HG03520 (cell line): ENCODE data around the gene PRCD.

ENCODE experiments used
- ATAC-seq: cut with Tn5 transposase; IDR thresholded peaks from one replicate; pipeline ENCODE4 v1.9.1; 2021; ENCODE audit warnings: mild to moderate bottlenecking, moderate library complexity; ENCODE audit not compliant: unreplicated experiment

The PRCD gene, protein sequence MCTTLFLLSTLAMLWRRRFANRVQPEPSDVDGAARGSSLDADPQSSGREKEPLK

GRCh38 chr17:76539631-76540271 is at the start of gene PRCD:
Gene PRCD (plus strand): TSS chr17:76540044. CDS start chr17:76540142, 98 bp downstream.
- ATAC-seq, result no peak

DNA sequence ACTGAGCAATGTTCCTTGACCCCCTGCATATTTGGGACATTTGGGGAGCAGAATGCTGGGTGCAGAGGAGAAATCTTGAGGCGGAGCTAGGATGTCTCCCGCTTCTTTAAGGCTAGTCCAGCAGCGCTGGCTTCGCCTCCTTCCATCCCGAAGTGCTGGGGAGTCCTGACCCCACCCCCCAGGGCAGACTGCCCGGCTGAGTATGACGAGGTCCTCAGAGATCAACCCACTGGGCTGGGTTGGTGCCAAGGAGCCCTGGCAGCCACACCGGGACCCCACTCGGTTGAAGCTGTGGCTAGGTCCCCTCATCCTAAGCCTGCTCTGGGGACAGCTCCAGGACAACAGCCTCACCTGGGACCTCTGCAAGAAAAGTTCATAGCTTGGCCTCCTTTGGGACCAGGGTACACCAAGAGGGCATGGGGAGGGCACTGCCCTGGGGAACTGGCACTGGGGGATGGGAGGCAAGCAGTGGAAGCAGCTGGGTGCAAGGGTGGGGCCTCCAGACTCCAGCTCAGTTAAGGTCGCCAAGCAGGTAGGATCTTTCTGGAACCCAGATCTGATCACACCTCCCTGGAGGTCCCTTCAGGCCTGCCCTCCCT is 49.6 kb upstream of the PRCD start:
- ATAC-seq, result no peak

DNA sequence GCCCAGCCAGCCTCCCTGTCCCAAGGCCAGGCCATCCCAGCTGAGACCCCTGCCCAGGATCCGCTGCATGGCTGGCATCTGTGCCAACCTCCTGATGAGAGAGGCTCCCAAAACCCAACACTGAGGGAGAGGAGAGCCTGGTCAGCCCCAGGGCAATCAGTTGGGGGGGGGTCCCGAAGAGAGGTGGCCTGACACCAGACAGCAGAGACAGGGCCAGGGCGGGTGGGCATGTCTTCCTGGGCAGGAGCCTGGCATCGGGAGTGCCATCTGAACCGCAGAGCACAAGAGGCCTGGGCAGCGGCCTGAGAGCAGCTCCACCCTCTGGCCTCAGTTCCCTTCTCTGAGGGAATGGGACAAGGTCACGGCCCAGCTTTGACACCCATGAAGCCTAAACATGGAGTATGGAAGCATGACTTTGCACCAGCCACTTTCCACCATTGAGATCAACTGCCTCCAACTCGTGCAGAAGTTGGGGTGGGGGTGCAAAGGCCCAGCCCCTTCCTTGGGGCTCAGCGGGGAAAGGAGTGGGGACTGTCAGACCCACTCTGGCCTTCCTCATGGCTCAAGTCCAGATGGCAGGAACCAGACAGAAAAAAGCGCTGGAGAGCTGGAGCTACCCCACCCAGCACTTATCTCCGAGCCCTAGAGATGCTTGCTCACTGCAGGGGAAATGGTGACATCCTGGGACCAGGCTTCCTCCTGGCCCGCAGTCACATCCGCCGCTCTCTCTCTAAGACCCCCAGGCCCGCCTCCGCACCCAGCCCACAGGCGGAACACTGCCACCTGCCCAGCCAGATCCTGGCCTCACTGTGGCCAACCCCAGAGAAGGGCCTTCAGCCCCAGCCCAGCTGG is 48.3 kb upstream of the PRCD start:
- ATAC-seq, result no peak

- ATAC-seq, result peak; percentile 27
Observed at GRCh38 chr17:76492123-76492988, 47.5 kb upstream of the PRCD start.

DNA sequence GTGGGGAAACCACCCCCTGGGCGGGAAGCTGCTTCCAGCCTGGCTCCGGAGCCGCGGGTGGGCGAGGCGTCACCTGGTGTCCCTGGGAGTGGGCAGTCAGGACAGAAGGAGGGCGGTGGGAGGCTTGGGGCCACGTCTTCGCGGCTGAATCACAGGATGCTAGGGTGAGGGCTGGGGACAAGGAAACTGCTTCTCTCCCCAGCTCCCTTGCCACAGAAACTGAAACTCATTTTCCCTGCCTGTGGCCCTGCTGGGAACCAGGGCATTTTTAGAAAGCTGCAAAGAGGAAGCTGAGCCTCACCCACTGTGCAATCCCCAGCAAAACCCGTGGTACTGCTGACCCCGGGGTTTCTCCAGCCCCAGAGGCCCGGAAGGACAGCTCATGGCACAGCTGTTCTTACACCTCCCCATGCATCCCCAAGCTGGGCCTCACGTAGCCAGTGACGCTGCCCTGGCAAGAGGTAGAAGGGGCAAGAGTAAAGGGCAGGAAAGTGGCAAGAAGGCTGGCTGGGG is 46.8 kb upstream of the PRCD start:
- ATAC-seq, result peak; percentile 36

DNA sequence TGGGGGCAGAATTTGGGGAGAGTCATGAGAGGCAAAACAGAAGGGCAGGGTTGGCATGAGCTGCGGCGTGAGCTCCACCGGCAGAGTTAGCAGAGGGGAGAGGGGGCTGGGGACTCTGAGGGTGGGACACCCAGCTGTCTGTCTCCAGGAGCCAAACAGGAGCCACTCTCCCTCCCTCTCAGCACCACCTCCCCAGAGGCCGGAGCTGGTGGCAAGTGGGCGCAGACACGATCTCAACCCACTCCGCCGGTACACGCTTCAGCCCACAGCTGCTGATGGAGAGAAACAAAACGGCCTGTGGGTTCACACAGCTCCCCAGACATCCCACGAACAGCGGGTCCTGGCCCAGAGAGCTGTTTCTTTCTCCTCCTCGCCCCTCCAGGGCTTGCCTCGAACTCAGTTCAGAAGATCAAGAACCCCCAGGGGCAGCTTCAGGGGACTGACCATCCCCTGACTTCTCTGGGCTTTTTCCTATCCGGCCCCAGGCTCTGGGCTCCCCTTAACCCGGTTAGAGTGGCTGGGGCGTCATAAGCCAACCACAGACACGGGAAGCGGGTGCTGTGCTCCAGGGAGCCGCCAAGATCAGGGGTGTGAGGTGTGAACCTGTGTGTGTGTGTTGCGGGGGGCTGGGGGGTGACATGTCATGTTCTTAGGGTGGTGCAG is 46.2 kb upstream of the PRCD start:
- no peak for ATAC-seq

GRCh38 chr17:76495663-76496400 is 44.0 kb upstream of the PRCD start:
- ATAC-seq, result no peak

- ATAC-seq, result no peak
Observed at GRCh38 chr17:76496464-76496863, 43.4 kb upstream of the PRCD start.

DNA sequence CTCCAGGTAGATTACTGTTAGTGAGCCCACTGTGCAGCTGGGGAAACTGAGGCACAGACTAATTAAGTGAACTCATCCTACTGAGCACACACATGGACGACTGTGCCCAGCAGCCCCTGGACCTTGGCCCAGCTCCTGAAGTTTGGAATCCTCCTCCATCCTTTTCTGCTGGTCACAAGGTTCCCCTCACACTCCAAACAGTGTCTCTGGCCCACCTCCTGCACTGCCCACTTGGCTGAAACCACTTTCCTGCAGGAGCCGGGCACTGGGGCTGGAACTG is 42.2 kb upstream of the PRCD start:
- ATAC-seq, result no peak

GRCh38 chr17:76497979-76498875 is 41.6 kb upstream of the PRCD start:
- no peak for ATAC-seq

GRCh38 chr17:76498876-76499251 is 41.0 kb upstream of the PRCD start:
- ATAC-seq, result no peak

DNA sequence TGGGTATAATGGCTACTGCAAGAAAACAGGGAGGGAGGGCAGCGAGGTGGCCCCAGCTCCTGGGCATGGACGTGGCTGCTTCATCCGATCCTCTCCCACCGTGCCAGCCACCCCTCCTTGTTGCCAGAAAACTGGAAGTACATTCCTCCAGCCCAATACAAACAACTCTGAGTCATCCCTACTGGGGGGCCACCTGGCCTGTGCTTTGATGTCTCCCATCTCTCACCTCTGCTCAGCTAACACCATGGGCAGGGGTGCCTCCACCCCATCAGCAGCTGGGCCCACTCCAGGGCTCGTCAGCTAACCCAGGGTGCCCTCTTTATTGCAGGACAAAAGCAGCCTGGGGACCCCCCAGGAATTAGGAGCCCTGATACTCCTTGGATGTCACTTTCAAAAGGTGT is 40.6 kb upstream of the PRCD start:
- no peak for ATAC-seq

GRCh38 chr17:76500074-76500746 is 39.6 kb upstream of the PRCD start:
- ATAC-seq, result no peak

- peak; percentile 13 for ATAC-seq
Observed at GRCh38 chr17:76500747-76501017, 39.2 kb upstream of the PRCD start.

DNA sequence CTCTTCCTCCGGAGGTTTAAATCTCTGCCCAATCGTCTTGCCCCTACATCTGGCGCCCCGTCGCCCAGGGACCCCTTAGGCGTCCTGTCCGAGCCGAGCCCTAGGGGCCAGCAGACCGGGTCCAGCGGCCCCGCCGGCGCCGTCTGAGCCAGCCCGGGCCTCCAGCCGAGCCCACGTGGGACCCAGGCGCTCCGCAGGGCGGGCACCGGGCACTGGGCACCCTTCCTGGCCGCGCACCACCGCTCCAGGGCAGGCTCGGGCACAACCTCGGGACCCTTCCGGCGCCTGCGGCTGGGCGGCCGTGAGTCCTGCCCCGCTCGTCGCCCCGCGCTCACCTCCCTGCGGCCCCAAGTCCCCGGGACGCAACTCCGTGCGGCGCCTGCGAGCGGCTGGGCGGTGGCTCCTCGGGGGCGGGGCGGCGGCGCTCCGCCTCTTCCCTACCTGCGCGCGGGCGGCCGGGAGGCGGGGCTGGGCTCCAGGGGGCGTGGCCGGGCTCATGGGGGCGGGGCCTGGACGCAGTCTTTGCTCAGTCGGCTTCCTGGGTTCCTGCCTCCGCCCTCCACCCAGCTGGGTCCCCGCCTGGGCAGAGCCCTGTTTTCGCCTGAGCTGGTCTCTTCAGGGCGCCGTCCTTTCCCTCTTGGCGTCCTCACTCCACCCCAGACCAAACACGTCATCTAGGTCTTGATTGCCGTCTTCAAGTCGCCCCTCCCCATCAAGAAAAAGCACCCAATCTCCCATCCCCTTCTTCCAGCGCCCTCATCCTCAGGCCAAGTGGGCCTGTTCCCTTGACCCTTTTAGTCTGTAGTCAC is 38.6 kb upstream of the PRCD start, which contains the start of gene RHBDF2:
Gene RHBDF2, minus strand, starts transcription at position 406 of the 809 bp plus-strand sequence. CDS start 19,899 bp downstream, outside the sequence.
- peak; percentile 59 for ATAC-seq

GRCh38 chr17:76501827-76502307 is 38.0 kb upstream of the PRCD start:
- no peak for ATAC-seq
